OCI-LY7 (cell line): Measurements from ENCODE around the gene ARHGAP42.

Experiments
- CTCF ChIP-seq: fragments of 200-600 bp; sonication (generic); conservative IDR thresholded peaks from 2 replicates; pipeline ENCODE4 v1.5.1; 2014; ENCODE audit warnings: mild to moderate bottlenecking, antibody characterized with exemption, low read length, moderate library complexity, mixed read lengths
- EZH2phosphoT487 ChIP-seq: fragments of 200-600 bp; sonication (generic); IDR thresholded peaks from 2 replicates; pipeline ENCODE4 v1.6.1; 2018; ENCODE audit warnings: low read depth, borderline replicate concordance, mild to moderate bottlenecking, mixed run types, antibody characterized with exemption, low read length, moderate library complexity, mixed read lengths

GRCh38 chr11:100888836-100889235 is 201.7 kb downstream of the ARHGAP42 start:
- no peak for TF ChIP-seq CTCF
- TF ChIP-seq EZH2phosphoT487, result no peak
